HG02798 (cell line): ENCODE measurements around the gene ANKS1B.
A peak's percentile ranks its signal among the peaks of the same experiment; 100 is the strongest.

ENCODE experiments used
- ATAC-seq: cut with Tn5 transposase; IDR thresholded peaks from one replicate; pipeline ENCODE4 v1.9.1; 2021; ENCODE audit warnings: mild to moderate bottlenecking; ENCODE audit not compliant: unreplicated experiment, poor library complexity

Gene ANKS1B

GRCh38 chr12:99966429-99966828 is 18.3 kb downstream of the ANKS1B start:
- no peak for ATAC-seq

GRCh38 chr12:99960311-99960710 is 24.4 kb downstream of the ANKS1B start:
- ATAC-seq: no peak

GRCh38 chr12:99959549-99960170 is 25.1 kb downstream of the ANKS1B start:
- no peak for ATAC-seq

- ATAC-seq: no peak
These were observed 26.8 kb downstream of the ANKS1B start for GRCh38 chr12:99957866-99958466.

GRCh38 chr12:99954724-99955123 is 30.0 kb downstream of the ANKS1B start:
- ATAC-seq: no peak

GRCh38 chr12:99948370-99948769 is 36.4 kb downstream of the ANKS1B start:
- ATAC-seq: no peak

GRCh38 chr12:99946131-99946530 is 38.6 kb downstream of the ANKS1B start:
- ATAC-seq: no peak

- no peak for ATAC-seq
These were observed 49.1 kb downstream of the ANKS1B start for GRCh38 chr12:99935608-99936007.

- no peak for ATAC-seq
These were observed 58.1 kb downstream of the ANKS1B start for GRCh38 chr12:99926511-99927169.

GRCh38 chr12:99920353-99920960 is 64.3 kb downstream of the ANKS1B start:
- ATAC-seq: no peak

GRCh38 chr12:99917711-99918402 is 66.9 kb downstream of the ANKS1B start:
- ATAC-seq: no peak

- no peak for ATAC-seq
These were observed 68.2 kb downstream of the ANKS1B start for GRCh38 chr12:99916555-99916954.

GRCh38 chr12:99915251-99916082 is 69.3 kb downstream of the ANKS1B start:
- ATAC-seq: no peak

GRCh38 chr12:99914206-99914605 is 70.5 kb downstream of the ANKS1B start:
- ATAC-seq: no peak

- ATAC-seq: peak; percentile 89
These were observed 72.8 kb downstream of the ANKS1B start for GRCh38 chr12:99911967-99912366.

- ATAC-seq: no peak
These were observed 73.7 kb downstream of the ANKS1B start for GRCh38 chr12:99911081-99911480.

- ATAC-seq: no peak
These were observed 74.4 kb downstream of the ANKS1B start for GRCh38 chr12:99910342-99910741.

GRCh38 chr12:99906786-99907579 is 77.8 kb downstream of the ANKS1B start:
- ATAC-seq: no peak

- ATAC-seq: no peak
These were observed 83.6 kb downstream of the ANKS1B start for GRCh38 chr12:99901181-99901580.
